GM18511 (cell line): ENCODE results near the gene HYAL4.
"Not testable (repeated sequence)": the region's sequence is repeated elsewhere in the genome, so short reads cannot be mapped to it uniquely, and the experiment has no call there.

ENCODE experiments used
- ATAC-seq: cut with Tn5 transposase; IDR thresholded peaks from one replicate; pipeline ENCODE4 v1.9.1; 2021; ENCODE audit warnings: mild to moderate bottlenecking, moderate library complexity; ENCODE audit not compliant: unreplicated experiment

HYAL4 gene

GRCh38 chr7:123844712-123845219 is at the start of gene HYAL4:
TSS of gene HYAL4 (plus strand) at chr7:123845169. CDS start at chr7:123868274, 23,105 bp downstream.
- ATAC-seq: no peak

GRCh38 chr7:123795917-123796316 is 49.1 kb upstream of the HYAL4 start:
- ATAC-seq: no peak

- no peak for ATAC-seq
These were observed 48.4 kb upstream of the HYAL4 start for GRCh38 chr7:123796568-123796967.

- ATAC-seq: no peak
These were observed 47.1 kb upstream of the HYAL4 start for GRCh38 chr7:123797673-123798531.

GRCh38 chr7:123798532-123799188 is 46.3 kb upstream of the HYAL4 start:
- no peak for ATAC-seq

GRCh38 chr7:123802249-123802648 is 42.7 kb upstream of the HYAL4 start:
- no peak for ATAC-seq

- ATAC-seq: no peak
These were observed 39.7 kb upstream of the HYAL4 start for GRCh38 chr7:123805287-123805686.

- ATAC-seq: no peak
These were observed 35.5 kb upstream of the HYAL4 start for GRCh38 chr7:123809471-123809870.

GRCh38 chr7:123811056-123811455 is 33.9 kb upstream of the HYAL4 start:
- ATAC-seq: no peak

GRCh38 chr7:123816916-123817315 is 28.1 kb upstream of the HYAL4 start:
- ATAC-seq: no peak

- ATAC-seq: no peak
These were observed 26.0 kb upstream of the HYAL4 start for GRCh38 chr7:123819001-123819400.

- ATAC-seq: not testable (repeated sequence)
These were observed 25.2 kb upstream of the HYAL4 start for GRCh38 chr7:123819795-123820194.

- ATAC-seq: no peak
These were observed 24.1 kb upstream of the HYAL4 start for GRCh38 chr7:123820864-123821263.

GRCh38 chr7:123821320-123821719 is 23.6 kb upstream of the HYAL4 start:
- no peak for ATAC-seq

- ATAC-seq: peak; percentile 97
These were observed 20.8 kb upstream of the HYAL4 start for GRCh38 chr7:123823898-123824753.

GRCh38 chr7:123824754-123825067 is 20.3 kb upstream of the HYAL4 start:
- ATAC-seq: peak; percentile 44

- no peak for ATAC-seq
These were observed 16.2 kb upstream of the HYAL4 start for GRCh38 chr7:123828805-123829204.

- no peak for ATAC-seq
These were observed 8.3 kb upstream of the HYAL4 start for GRCh38 chr7:123836656-123837055.

GRCh38 chr7:123839106-123839505 is 5.9 kb upstream of the HYAL4 start:
- not testable (repeated sequence) for ATAC-seq

- not testable (repeated sequence) for ATAC-seq
These were observed 827 bp upstream of the HYAL4 start for GRCh38 chr7:123844142-123844541.

GRCh38 chr7:123845823-123846216 is 851 bp downstream of the HYAL4 start:
- no peak for ATAC-seq
